ENCODE measurements around the gene THBD.

THBD gene

DNA sequence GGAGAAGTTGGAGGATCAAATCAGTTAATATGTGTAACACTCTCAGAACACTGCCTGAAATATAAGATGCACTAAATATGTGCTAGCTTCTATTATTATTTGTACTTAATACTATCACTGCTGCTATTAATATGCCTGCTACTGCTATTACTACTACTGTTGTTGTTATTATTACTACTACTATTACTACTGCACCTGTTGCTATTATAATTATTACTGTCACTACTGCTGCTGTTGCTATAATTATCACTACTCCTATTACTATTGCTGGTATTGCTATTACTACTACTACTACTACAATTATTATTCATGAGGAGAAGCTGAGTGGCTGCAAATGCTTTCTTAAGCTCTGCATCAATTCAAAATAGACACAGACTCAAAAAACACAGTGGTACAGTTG lies 31.0 kb downstream of the THBD start:
- Histone ChIP-seq H3K4me3 (ENCODE audit: low read depth in 1 of 2, low read length in 1 of 2) (no peak overlapping the region), H3K9me3 (no peaks in the 10 kb centered on the region), H3K27me3 (no peaks in the 10 kb centered on the region), H3K36me3 (no peaks in the 10 kb centered on the region), H3K27ac (no peak overlapping the region), H3K4me1 (ENCODE audit: control insufficient read depth in 1 of 2, insufficient read depth in 1 of 2, low read depth in 1 of 2, low read length in 1 of 2) (peaks cover 0 to under 1% of the 10 kb centered on the region in 2 experiments)
- TF ChIP-seq, protein P1, sequence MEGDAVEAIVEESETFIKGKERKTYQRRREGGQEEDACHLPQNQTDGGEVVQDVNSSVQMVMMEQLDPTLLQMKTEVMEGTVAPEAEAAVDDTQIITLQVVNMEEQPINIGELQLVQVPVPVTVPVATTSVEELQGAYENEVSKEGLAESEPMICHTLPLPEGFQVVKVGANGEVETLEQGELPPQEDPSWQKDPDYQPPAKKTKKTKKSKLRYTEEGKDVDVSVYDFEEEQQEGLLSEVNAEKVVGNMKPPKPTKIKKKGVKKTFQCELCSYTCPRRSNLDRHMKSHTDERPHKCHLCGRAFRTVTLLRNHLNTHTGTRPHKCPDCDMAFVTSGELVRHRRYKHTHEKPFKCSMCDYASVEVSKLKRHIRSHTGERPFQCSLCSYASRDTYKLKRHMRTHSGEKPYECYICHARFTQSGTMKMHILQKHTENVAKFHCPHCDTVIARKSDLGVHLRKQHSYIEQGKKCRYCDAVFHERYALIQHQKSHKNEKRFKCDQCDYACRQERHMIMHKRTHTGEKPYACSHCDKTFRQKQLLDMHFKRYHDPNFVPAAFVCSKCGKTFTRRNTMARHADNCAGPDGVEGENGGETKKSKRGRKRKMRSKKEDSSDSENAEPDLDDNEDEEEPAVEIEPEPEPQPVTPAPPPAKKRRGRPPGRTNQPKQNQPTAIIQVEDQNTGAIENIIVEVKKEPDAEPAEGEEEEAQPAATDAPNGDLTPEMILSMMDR (IDR thresholded peaks at IDR 0.05) = no peak

DNA sequence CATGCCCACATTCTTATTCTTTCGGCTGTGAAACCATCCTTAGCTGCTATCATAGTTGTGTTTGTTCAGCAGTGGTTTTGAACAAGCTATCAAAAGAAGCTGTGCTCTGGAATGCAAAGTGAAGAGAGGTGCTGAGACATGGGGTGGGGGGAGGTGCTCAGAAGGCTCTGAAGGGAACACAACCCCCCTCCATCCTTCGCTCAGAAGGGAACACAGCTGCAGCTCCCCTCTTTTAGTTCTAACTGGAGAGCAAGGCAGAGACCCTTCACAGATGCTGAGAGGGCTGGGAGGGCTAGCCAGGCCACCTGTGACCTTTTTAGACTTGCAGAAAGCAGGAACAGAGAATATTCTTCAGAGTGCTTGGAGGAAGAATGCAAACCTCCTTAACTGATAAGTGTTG lies 32.0 kb downstream of the THBD start:
- H3K9me3 ChIP-seq = no peaks in the 10 kb centered on the region
- TF ChIP-seq, protein P1 (IDR thresholded peaks at IDR 0.05) = no peak
- no peaks in the 10 kb centered on the region for H3K27me3 ChIP-seq
- H3K4me3 ChIP-seq (ENCODE audit: low read depth in 1 of 2, low read length in 1 of 2) = no peak overlapping the region
- H3K36me3 ChIP-seq = no peaks in the 10 kb centered on the region
- H3K27ac ChIP-seq = no peak overlapping the region
- H3K4me1 ChIP-seq (ENCODE audit: control insufficient read depth in 1 of 2, insufficient read depth in 1 of 2, low read depth in 1 of 2, low read length in 1 of 2) = no peaks in the 10 kb centered on the region

DNA sequence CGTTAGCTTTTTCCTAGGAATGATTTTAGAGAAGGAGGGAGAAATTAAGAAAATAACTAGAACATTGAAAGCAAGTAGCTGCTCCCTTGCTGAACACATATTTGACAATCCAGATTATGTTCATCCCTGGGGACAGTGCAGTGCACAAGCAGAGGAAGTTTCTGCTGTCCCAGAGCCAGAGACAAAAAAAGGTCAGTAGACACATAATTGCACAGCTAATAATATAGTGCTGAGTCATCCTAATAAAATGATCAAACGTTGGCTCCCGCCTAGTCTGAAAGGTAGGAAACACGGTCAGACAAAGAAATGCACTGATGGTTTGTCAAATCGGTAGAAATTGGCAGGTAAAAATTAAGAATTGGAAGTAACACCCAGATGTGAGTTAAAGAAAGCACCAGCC lies 36.0 kb downstream of the THBD start:
- Histone ChIP-seq H3K9me3 (no peaks in the 10 kb centered on the region), H3K27me3 (no peaks in the 10 kb centered on the region), H3K27ac (no peak overlapping the region), H3K4me1 (ENCODE audit: control insufficient read depth in 1 of 2, insufficient read depth in 1 of 2, low read depth in 1 of 2, low read length in 1 of 2) (no peaks in the 10 kb centered on the region), H3K36me3 (no peaks in the 10 kb centered on the region), H3K4me3 (ENCODE audit: low read depth in 1 of 2, low read length in 1 of 2) (no peak overlapping the region)
- TF ChIP-seq, protein P1 (IDR thresholded peaks at IDR 0.05) = no peak

DNA sequence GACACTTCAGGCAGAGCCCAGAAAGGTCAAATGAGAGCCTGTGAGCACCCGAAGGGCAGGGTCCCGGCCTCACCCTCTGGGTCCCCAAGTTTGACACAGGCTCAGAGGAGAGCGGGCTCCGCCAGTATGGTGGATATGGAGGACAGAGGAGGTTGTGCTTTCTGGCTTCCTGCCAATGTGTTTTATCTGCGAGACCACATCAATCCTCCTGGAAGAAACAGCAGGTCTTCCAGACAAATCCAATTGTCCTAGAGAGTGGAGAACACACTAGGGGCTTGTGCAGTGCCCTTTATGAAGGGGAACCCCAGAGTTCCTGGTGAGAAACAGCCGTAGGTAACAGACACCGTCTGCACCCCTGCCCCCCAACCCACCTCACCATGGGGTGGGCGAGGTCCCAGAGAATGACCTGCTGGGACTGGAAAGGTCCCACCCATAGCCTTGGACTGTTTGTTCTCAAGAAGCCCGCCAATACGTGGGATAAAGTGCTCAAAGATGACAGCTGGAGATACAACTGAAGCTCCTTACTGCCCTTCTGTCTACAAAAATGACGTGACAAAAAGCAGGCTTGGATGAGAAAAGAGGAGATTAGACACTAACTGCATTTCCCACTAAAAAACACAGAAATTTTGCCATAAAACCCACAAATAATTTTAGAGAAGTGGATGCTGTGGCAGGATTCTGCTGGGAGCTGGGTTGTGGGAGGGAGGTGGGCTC lies 38.3 kb downstream of the THBD start:
- Histone ChIP-seq H3K4me3 (ENCODE audit: low read depth in 1 of 2, low read length in 1 of 2) (no peak overlapping the region), H3K27ac (no peak overlapping the region), H3K9me3 (no peaks in the 10 kb centered on the region), H3K27me3 (no peaks in the 10 kb centered on the region), H3K4me1 (ENCODE audit: control insufficient read depth in 1 of 2, insufficient read depth in 1 of 2, low read depth in 1 of 2, low read length in 1 of 2) (peaks cover 0 to under 1% of the 10 kb centered on the region in 2 experiments), H3K36me3 (no peaks in the 10 kb centered on the region)
- TF ChIP-seq, protein P1 (IDR thresholded peaks at IDR 0.05) = no peak

DNA sequence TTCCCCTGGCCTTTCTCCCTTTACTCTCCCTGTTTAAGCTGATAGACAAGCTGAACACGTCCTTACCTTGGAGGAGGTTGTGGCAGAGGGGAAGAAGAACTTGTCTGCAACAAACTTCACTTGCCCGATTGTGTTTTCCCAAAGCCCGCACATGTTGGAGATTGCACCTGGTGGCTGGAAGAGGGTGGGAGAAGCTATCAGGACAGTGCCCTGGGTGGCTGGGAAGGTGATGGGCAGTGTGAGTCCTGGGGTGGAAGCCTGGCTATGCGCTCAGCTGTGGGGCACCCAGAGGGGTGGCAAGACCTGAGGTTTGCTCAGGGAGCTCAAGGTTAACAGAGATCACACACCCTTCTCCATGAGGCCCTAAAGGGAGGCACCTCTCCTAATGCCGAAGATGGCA lies 39.4 kb downstream of the THBD start:
- Histone ChIP-seq H3K36me3 (no peaks in the 10 kb centered on the region), H3K9me3 (no peaks in the 10 kb centered on the region), H3K4me1 (ENCODE audit: control insufficient read depth in 1 of 2, insufficient read depth in 1 of 2, low read depth in 1 of 2, low read length in 1 of 2) (peaks cover 4 to 6% of the 10 kb centered on the region in 2 experiments), H3K4me3 (ENCODE audit: low read depth in 1 of 2, low read length in 1 of 2) (no peak overlapping the region), H3K27me3 (no peaks in the 10 kb centered on the region), H3K27ac (no peak overlapping the region)
- TF ChIP-seq, protein P1 (IDR thresholded peaks at IDR 0.05) = no peak

Data from neutrophil (primary cell).